RWPE2 (cell line): ENCODE data around the gene CEACAM4.
A peak's percentile ranks its signal among the peaks of the same experiment; 100 is the strongest.

Source experiments
- ATAC-seq: fragments of 200-7000 bp; cut with Tn5 transposase; 3 replicates; pipeline ENCODE4 v1.9.1; 2021; ENCODE audit warnings: low read depth
- DNase-seq: peaks from one replicate; pipeline ENCODE4 v3.0.0-alpha.2; 2020; ENCODE audit warnings: low spot score
- H3K27ac ChIP-seq: fragments of 450-650 bp; 2 replicates; pipeline ENCODE4 v1.5.1; 2017; ENCODE audit warnings: mild to moderate bottlenecking; ENCODE audit not compliant: poor library complexity, severe bottlenecking
- H3K27me3 ChIP-seq: fragments of 250-450 bp; sonication (Bioruptor Pico); 2 replicates; pipeline ENCODE4 v1.5.1; 2021; ENCODE audit warnings: mild to moderate bottlenecking, moderate library complexity; ENCODE audit not compliant: insufficient read depth, poor library complexity, severe bottlenecking
- H3K36me3 ChIP-seq: fragments of 250-450 bp; sonication (Bioruptor Pico); 2 replicates; pipeline ENCODE4 v1.5.1; 2020; ENCODE audit warnings: low read depth, mild to moderate bottlenecking, moderate library complexity
- H3K4me1 ChIP-seq: fragments of 250-450 bp; sonication (Bioruptor Pico); 2 replicates; pipeline ENCODE4 v1.5.1; 2021; ENCODE audit warnings: mild to moderate bottlenecking, moderate library complexity; ENCODE audit not compliant: insufficient read depth, poor library complexity, severe bottlenecking
- H3K4me3 ChIP-seq: fragments of 250-450 bp; sonication (Bioruptor Pico); 2 replicates; pipeline ENCODE4 v1.5.1; 2021; ENCODE audit warnings: mild to moderate bottlenecking, moderate library complexity; ENCODE audit not compliant: severe bottlenecking
- H3K9me3 ChIP-seq: fragments of 250-450 bp; sonication (Bioruptor Pico); 2 replicates; pipeline ENCODE4 v1.5.1; 2021; ENCODE audit warnings: mild to moderate bottlenecking, moderate library complexity; ENCODE audit not compliant: severe bottlenecking
- TF ChIP-seq, protein P1 (sequence below): fragments of 450-650 bp; IDR thresholded peaks from one replicate; pipeline ENCODE4 v1.5.1; 2017; ENCODE audit warnings: mild to moderate bottlenecking, moderate library complexity; ENCODE audit not compliant: poor library complexity, severe bottlenecking

The CEACAM4 gene

DNA sequence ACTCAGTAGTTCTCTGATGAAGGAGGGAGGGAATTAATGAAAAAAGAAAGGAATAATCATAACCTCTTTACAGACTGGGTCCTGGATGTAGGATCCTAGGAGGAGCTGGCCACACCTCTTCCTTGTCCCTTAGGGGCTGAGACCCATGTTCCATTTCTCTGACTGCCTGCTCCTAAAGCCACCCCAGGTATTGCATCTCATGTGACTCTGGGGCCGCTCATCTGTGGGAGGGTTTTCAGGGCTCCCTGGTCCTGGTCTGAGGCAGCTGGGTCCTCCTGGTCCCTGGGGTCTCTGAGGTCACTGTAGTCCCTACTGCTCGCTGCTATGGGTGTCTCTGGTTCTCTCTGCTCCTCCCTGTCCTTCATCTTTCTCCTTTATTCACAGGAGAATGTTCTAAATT, 48.0 kb downstream of the CEACAM4 start:
- no peak for DNase-seq
- peaks cover 6% of the 10 kb centered on the region for H3K9me3 ChIP-seq
- TF ChIP-seq, protein P1, sequence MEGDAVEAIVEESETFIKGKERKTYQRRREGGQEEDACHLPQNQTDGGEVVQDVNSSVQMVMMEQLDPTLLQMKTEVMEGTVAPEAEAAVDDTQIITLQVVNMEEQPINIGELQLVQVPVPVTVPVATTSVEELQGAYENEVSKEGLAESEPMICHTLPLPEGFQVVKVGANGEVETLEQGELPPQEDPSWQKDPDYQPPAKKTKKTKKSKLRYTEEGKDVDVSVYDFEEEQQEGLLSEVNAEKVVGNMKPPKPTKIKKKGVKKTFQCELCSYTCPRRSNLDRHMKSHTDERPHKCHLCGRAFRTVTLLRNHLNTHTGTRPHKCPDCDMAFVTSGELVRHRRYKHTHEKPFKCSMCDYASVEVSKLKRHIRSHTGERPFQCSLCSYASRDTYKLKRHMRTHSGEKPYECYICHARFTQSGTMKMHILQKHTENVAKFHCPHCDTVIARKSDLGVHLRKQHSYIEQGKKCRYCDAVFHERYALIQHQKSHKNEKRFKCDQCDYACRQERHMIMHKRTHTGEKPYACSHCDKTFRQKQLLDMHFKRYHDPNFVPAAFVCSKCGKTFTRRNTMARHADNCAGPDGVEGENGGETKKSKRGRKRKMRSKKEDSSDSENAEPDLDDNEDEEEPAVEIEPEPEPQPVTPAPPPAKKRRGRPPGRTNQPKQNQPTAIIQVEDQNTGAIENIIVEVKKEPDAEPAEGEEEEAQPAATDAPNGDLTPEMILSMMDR = no peak
- no peak overlapping the region for H3K4me3 ChIP-seq
- no peaks in the 10 kb centered on the region for H3K27me3 ChIP-seq
- no peak for ATAC-seq
- no peaks in the 10 kb centered on the region for H3K4me1 ChIP-seq
- no peak overlapping the region for H3K27ac ChIP-seq
- H3K36me3 ChIP-seq = no peaks in the 10 kb centered on the region

DNA sequence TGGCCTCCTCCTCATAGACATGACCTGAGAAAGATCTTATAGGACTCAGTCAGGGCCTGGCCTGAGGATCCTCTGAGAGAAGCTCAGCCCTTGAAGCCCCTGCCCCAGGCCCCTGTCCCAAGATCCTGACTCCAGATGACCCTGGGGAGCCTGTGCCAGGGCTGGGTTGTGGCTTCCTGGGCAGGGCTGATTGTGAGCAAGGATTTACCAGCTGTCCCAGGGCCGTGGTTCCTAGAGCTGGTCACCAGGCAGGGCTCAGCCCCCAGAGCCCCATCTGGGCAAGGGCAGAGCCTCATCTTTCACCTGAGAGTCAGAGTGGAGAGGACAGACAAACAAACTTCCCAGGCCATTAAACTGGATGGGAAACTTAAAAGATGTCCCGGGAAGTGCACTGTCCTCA, 49.0 kb downstream of the CEACAM4 start:
- H3K4me1 ChIP-seq = no peaks in the 10 kb centered on the region
- no peak overlapping the region for H3K27ac ChIP-seq
- TF ChIP-seq, protein P1 = no peak
- no peaks in the 10 kb centered on the region for H3K27me3 ChIP-seq
- ATAC-seq = no peak
- no peak for DNase-seq
- H3K36me3 ChIP-seq = no peaks in the 10 kb centered on the region
- H3K9me3 ChIP-seq = peaks cover 6% of the 10 kb centered on the region
- no peak overlapping the region for H3K4me3 ChIP-seq

DNA sequence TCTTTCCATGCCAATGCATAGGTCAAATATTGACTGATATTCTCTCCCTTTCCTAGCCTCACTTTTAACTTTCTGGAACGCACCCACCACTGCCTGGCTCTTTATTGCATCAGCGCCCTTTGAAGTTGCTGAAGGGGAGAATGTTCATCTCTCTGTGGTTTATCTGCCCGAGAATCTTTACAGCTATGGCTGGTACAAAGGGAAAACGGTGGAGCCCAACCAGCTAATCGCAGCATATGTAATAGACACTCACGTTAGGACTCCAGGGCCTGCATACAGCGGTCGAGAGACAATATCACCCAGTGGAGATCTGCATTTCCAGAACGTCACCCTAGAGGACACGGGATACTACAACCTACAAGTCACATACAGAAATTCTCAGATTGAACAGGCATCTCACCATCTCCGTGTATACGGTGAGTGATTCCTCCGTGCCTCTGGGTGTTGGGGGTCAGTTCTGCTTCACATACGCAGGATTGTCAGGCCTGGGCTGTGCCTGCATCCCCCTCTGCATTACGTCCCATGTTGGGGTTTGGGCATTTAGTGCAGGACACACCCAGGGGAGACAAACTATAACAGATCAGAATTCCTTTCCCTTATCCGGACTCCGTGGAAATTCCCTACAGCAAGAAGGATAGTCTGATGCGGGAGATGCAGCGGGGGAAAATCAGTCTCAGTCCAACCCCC, 49.6 kb downstream of the CEACAM4 start:
- no peaks in the 10 kb centered on the region for H3K36me3 ChIP-seq
- no peaks in the 10 kb centered on the region for H3K4me1 ChIP-seq
- no peak overlapping the region for H3K27ac ChIP-seq
- peaks cover 4% of the 10 kb centered on the region for H3K9me3 ChIP-seq
- no peaks in the 10 kb centered on the region for H3K27me3 ChIP-seq
- TF ChIP-seq, protein P1 = no peak
- no peak overlapping the region for H3K4me3 ChIP-seq
- DNase-seq (no peak), ATAC-seq (no peak)

DNA sequence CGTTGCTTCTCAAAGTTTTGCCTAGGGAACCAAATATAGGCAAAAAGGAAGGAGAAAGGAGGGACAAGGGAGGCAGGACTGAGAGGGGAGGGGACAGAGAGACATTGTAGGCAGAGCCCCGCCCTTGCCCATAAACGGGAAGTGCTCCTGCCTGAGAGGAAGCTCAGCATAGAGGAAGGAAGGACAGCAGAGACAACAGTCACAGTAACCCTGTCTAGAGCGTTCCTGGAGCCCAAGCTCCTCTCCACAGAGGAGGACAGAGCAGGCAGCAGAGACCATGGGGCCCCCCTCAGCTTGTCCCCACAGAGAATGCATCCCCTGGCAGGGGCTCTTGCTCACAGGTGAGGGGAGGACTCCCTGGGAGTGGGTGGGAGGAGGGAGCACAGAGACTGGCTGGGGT, 50.9 kb downstream of the CEACAM4 start, which contains the start of gene CEACAM21:
Gene CEACAM21 (plus strand): TSS at position 169 of the 400 bp plus-strand sequence. CDS start 109 bp downstream, at position 278.
- ATAC-seq (0 out of 3 replicates have a peak, but pooled peaks have one; percentile 27), DNase-seq (no peak)
- H3K9me3 ChIP-seq = no peaks in the 10 kb centered on the region
- no peak within 1 kb of the TSS for H3K27ac ChIP-seq
- no peaks in the 10 kb centered on the region for H3K36me3 ChIP-seq
- TF ChIP-seq, protein P1 = no peak
- H3K4me1 ChIP-seq = no peaks in the 10 kb centered on the region
- peaks cover 6% of the 10 kb centered on the region for H3K27me3 ChIP-seq
- no peak within 1 kb of the TSS for H3K4me3 ChIP-seq

DNA sequence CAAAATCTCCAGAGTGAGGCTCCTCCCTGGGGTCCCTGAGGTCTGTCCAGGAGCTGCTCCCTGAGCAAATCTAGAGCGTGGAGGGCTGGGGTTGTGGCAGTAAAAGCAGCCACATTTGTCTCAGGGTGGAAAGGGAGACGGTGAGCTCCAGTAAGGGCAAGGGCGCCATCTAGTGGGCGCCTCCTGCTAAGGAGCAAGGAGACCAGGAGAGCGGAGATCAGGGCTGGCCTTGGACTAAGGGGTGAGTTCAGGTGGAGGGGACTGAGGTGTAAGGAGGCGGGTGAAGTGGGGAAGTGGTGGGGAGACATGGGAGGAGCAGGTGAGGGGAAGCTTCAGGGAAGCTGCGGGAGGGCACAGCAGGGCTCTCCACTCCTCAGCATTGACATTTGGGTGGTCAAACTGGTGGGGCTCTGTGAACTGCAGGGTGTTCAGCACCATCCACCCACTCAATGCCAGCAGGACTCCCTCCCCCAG, 56.2 kb downstream of the CEACAM4 start:
- peak; percentile 90 for ATAC-seq
- DNase-seq = no peak
- Histone ChIP-seq H3K4me1 (no peaks in the 10 kb centered on the region), H3K4me3 (no peak overlapping the region), H3K9me3 (no peaks in the 10 kb centered on the region), H3K27ac (no peak overlapping the region), H3K36me3 (no peaks in the 10 kb centered on the region; the same call in 1 of the 2 replicates), H3K27me3 (peaks cover 46% of the 10 kb centered on the region)
- TF ChIP-seq, protein P1 = peak; percentile 87
